ENCODE data around the gene RARRES2.
"Not testable (repeated sequence)": the region's sequence is repeated elsewhere in the genome, so short reads cannot be mapped to it uniquely, and the experiment has no call there.

The RARRES2 gene

GRCh38 chr7:150341263-150342120, at the start of gene RARRES2:
Gene RARRES2 (minus strand): TSS chr7:150341629. CDS start chr7:150340609, 1,020 bp downstream.
- DNase-seq: no peak

GRCh38 chr7:150390205-150390604, 48.8 kb upstream of the RARRES2 start:
- no peak for DNase-seq

GRCh38 chr7:150389532-150389816, 48.0 kb upstream of the RARRES2 start:
- DNase-seq: no peak

GRCh38 chr7:150388709-150389531, 47.5 kb upstream of the RARRES2 start:
- DNase-seq: peak in 1 of 2 donors; percentile 51

GRCh38 chr7:150388306-150388705, 46.9 kb upstream of the RARRES2 start:
- no peak for DNase-seq

- DNase-seq: not testable (repeated sequence)
Observed at GRCh38 chr7:150385884-150386283, 44.5 kb upstream of the RARRES2 start.

- no peak for DNase-seq
Observed at GRCh38 chr7:150385302-150385723, 43.9 kb upstream of the RARRES2 start.

- no peak for DNase-seq
Observed at GRCh38 chr7:150384406-150385301, 43.2 kb upstream of the RARRES2 start.

GRCh38 chr7:150383710-150384397, 42.4 kb upstream of the RARRES2 start:
- no peak for DNase-seq

GRCh38 chr7:150382844-150383225, 41.4 kb upstream of the RARRES2 start:
- no peak for DNase-seq

- no peak for DNase-seq
Observed at GRCh38 chr7:150382123-150382843, 40.9 kb upstream of the RARRES2 start.

- no peak for DNase-seq
Observed at GRCh38 chr7:150381785-150382122, 40.3 kb upstream of the RARRES2 start.

- DNase-seq: no peak
Observed at GRCh38 chr7:150381096-150381495, 39.7 kb upstream of the RARRES2 start.

- DNase-seq: no peak
Observed at GRCh38 chr7:150380463-150380862, 39.0 kb upstream of the RARRES2 start.

GRCh38 chr7:150379441-150380379, 38.3 kb upstream of the RARRES2 start:
- DNase-seq: no peak

- peak; percentile 91 to 93 for DNase-seq
Observed at GRCh38 chr7:150378853-150379440, 37.5 kb upstream of the RARRES2 start, which contains the start of gene ZNF775. Gene ZNF775 (plus strand): TSS chr7:150379330. CDS start chr7:150388471, 9,141 bp downstream.

GRCh38 chr7:150378115-150378852, 36.9 kb upstream of the RARRES2 start:
- DNase-seq: peak; percentile 48 to 61

GRCh38 chr7:150377635-150378034, 36.2 kb upstream of the RARRES2 start:
- no peak for DNase-seq

GRCh38 chr7:150377196-150377595, 35.8 kb upstream of the RARRES2 start:
- no peak for DNase-seq
